SK-N-MC (cell line): ENCODE measurements around the gene HSPH1.
A peak's percentile ranks its signal among the peaks of the same experiment; 100 is the strongest.

Experiments
- DNase-seq: peaks from one replicate; pipeline ENCODE4 v3.0.0-alpha.2; 2011; ENCODE audit warnings: low read depth, low spot score
- H3K27ac ChIP-seq: fragments of 200-600 bp; sonication (generic); 2 replicates; pipeline ENCODE4 v1.5.1; 2016; ENCODE audit warnings: mixed run types
- H3K36me3 ChIP-seq: fragments of 200-600 bp; sonication (generic); 2 replicates; pipeline ENCODE4 v1.6.1; 2017; ENCODE audit warnings: antibody characterized with exemption, low read length, mixed read lengths; ENCODE audit not compliant: insufficient read depth
- H3K4me3 ChIP-seq: fragments of 200-600 bp; sonication (generic); 2 replicates; pipeline ENCODE4 v1.5.1; 2016
- H3K9ac ChIP-seq: fragments of 200-600 bp; sonication (generic); 2 replicates; pipeline ENCODE4 v1.8.0; 2017; ENCODE audit warnings: mixed run types, mixed read lengths; ENCODE audit not compliant: insufficient read length
- H3K9me3 ChIP-seq: fragments of 200-600 bp; sonication (generic); 2 replicates; pipeline ENCODE4 v1.6.1; 2017; ENCODE audit warnings: low read depth, mild to moderate bottlenecking, antibody characterized with exemption, low read length, moderate library complexity, mixed read lengths
- EZH2 ChIP-seq: fragments of 200-600 bp; sonication (generic); IDR thresholded peaks from one replicate; pipeline ENCODE4 v1.6.1; 2017; ENCODE audit warnings: antibody characterized with exemption
- FOXP2 ChIP-seq: optimal IDR thresholded peaks from 2 replicates; pipeline ENCODE3; 2011; ENCODE audit warnings: mild to moderate bottlenecking, moderate library complexity; ENCODE audit not compliant: insufficient read depth; ENCODE audit errors: extremely low read length, control extremely low read depth
- POLR2AphosphoS5 ChIP-seq: IDR thresholded peaks from 2 replicates; pipeline ENCODE4 v1.6.1; 2012; ENCODE audit warnings: mild to moderate bottlenecking, low read depth, low read length, borderline replicate concordance

The HSPH1 gene

DNA sequence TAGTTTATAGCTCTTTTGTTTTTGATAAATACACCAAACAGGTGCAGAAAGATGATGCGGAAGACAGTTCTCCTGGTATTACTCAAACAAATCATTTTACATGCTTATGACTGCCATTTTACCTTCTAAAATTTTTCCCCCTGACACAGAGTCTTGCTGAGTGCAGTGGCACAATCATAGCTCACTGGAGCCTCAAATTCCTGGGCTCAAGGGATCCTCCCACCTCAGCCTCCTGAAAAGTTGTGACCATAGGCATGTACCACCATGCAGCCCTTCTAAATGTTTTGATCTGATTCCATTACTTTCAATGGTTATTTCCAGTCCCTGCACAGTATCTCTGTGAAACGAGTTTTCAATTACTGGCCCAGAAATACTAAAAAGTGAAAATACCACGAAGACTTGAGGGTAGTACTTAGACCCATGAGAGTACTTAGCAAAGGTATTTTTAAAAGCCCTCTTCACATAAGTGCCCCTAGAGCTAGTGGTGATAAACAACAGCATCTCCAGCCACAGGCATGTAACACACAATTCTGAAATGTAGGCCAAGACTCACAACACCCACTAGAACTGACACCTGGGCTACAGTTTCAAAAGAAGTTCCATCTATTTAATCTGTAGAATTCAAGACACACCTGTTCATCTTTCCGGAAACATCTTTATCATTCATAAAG, 11.3 kb downstream of the HSPH1 start:
- H3K36me3 ChIP-seq = peaks cover 98% of the 10 kb centered on the region
- no peak for DNase-seq
- no peak for TF ChIP-seq EZH2
- TF ChIP-seq POLR2AphosphoS5 = no peak
- no peak for TF ChIP-seq FOXP2
- H3K27ac ChIP-seq = 0 out of 2 replicates have a peak overlapping the region, but pooled peaks have one; percentile 2
- H3K9me3 ChIP-seq = no peaks in the 10 kb centered on the region
- no peak overlapping the region for H3K4me3 ChIP-seq
- H3K9ac ChIP-seq = no peak overlapping the region

DNA sequence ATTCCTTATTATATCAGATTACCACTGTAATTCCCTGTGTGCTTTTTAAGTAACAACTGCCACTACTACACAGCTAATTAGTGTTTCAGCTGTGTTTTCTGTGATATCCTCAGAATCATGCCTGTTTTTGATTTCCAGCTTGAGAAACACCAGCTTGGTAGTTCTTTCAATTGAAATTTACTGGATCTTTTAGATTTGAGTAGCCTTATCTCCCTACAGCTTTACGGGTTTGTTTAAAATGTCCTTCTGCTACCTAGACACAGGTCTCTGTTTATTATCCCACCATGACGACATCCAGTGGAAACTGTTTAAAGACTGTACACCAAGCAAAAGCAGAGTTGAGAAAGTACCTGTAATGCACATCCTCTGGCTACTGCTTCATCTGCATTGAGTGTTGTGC, 12.1 kb downstream of the HSPH1 start:
- TF ChIP-seq POLR2AphosphoS5 (no peak), FOXP2 (no peak), EZH2 (no peak)
- DNase-seq = no peak
- H3K9ac ChIP-seq = no peak overlapping the region
- peaks cover 98% of the 10 kb centered on the region for H3K36me3 ChIP-seq
- no peak overlapping the region for H3K4me3 ChIP-seq
- no peak overlapping the region for H3K27ac ChIP-seq
- H3K9me3 ChIP-seq = no peaks in the 10 kb centered on the region

DNA sequence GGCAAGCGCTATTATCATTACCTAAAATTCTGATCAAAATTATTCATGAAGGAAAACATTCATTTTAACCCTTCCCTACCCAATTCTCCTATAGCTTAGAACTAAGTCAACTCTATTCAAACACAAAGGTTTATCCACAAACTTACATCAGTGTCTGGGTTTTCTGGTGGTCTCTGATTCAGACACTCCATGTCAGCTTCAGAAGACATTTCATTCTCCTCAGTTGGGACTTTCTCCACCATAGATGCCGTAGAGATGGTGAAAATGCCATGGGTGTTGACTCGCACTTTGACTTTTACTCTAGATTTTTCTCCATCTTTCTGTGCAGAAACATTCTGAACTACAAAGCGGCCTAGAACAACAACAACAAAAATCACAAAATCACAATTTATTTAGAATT, 16.3 kb downstream of the HSPH1 start:
- peaks cover 98% of the 10 kb centered on the region for H3K36me3 ChIP-seq
- no peak overlapping the region for H3K27ac ChIP-seq
- no peak for TF ChIP-seq EZH2
- TF ChIP-seq POLR2AphosphoS5 = no peak
- TF ChIP-seq FOXP2 = no peak
- no peak overlapping the region for H3K9ac ChIP-seq
- H3K9me3 ChIP-seq = no peaks in the 10 kb centered on the region
- no peak overlapping the region for H3K4me3 ChIP-seq
- DNase-seq = no peak

DNA sequence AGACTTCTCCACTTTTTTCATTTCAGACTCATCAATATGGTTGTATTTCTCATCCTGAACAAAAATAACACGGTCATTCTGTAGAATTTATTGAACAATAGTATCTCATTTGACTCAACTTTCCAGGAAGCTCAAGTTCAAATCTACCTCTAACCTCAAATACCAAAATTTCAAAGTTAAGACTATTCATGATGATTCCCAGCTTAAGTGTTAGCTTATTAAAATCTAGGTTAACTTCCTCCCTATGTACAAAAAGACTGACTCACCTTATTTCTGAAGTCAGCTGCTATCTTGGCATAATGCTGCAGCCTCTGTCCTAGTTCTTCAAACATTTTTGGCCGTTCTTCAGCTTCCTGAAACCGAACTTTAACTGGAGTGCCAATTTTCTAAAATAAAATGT, 23.2 kb downstream of the HSPH1 start:
- no peak overlapping the region for H3K9ac ChIP-seq
- no peak for TF ChIP-seq EZH2
- no peak for TF ChIP-seq FOXP2
- no peak for TF ChIP-seq POLR2AphosphoS5
- peaks cover 92% of the 10 kb centered on the region for H3K36me3 ChIP-seq
- H3K4me3 ChIP-seq = no peak overlapping the region
- DNase-seq = no peak
- no peaks in the 10 kb centered on the region for H3K9me3 ChIP-seq
- no peak overlapping the region for H3K27ac ChIP-seq

DNA sequence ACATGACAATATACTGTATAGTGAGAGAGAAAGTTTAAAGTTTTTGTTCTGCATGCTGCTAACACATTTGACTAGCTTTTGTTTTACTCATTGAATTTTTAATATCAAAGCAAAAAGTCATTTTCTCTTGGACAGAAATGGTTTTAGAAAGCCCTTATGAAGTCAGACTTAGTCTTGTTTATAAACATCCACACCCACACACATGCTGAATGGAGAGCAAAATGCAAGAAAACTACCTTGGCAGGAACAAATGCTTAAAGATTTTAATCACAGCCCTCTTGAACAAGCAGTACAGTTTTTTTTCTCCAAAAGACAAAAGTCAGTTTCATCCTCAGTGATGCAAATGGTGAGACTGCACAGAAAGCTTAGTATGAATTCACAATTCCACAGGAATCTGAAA, 25.0 kb downstream of the HSPH1 start:
- no peak overlapping the region for H3K27ac ChIP-seq
- peaks cover 74% of the 10 kb centered on the region for H3K36me3 ChIP-seq
- no peak for TF ChIP-seq FOXP2
- TF ChIP-seq EZH2 = no peak
- TF ChIP-seq POLR2AphosphoS5 = no peak
- no peak overlapping the region for H3K9ac ChIP-seq
- no peak overlapping the region for H3K4me3 ChIP-seq
- DNase-seq = no peak
- no peaks in the 10 kb centered on the region for H3K9me3 ChIP-seq

DNA sequence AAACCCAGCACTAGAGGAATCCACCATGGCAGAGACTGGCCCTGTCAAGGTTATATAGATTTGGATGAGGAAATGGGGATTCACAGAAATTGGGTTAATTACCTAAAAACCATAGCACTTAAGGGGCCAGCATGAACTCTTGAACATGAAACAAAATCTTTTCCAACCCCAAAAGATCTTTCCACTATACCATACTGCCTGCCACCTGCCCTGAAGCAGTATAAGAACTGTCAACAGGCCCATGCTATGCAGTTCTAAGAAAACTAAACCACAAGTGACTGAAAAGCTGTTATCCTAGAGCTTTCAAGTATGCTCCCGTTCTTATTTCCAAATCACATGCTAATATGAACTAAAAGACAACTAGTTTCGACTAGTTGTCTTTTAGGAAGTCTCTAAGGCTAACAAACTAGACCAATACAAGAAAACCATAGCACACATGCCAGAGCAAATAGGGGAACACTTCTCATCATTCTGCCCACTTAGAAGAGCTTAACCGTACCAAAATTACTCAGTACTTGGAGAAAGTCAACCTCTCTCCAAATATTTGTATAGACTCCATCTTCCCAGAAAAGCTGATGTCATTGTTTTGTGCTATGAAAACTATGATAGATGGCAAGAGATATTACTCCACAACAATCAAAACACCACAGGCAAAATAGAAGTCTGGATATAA, 27.5 kb downstream of the HSPH1 start:
- Histone ChIP-seq H3K4me3 (no peak overlapping the region), H3K27ac (no peak overlapping the region), H3K36me3 (peaks cover 48% of the 10 kb centered on the region), H3K9ac (no peak overlapping the region), H3K9me3 (no peaks in the 10 kb centered on the region)
- DNase-seq = no peak
- TF ChIP-seq POLR2AphosphoS5 = no peak
- no peak for TF ChIP-seq FOXP2
- TF ChIP-seq EZH2 = no peak

DNA sequence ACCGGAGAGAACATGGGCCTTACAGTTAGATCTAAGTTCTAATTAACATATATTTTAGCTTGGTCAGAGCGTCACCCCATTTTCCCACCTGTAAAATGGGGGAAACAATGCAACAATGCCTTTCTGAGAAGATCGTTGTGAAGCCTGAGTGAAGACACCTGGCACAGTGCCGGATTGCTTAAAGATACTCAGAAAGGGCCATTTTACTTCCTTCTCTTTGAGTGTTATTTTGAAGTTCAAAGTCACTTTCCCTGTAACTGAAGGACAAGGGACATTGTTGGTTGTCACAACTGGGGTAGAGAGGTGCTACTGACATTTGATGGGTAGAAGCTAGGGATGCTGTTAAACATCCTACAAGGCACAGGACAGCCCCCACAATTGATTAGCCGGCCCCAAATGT, 28.1 kb downstream of the HSPH1 start:
- H3K9ac ChIP-seq = no peak overlapping the region
- peaks cover 43% of the 10 kb centered on the region for H3K36me3 ChIP-seq
- no peak for DNase-seq
- H3K9me3 ChIP-seq = no peaks in the 10 kb centered on the region
- TF ChIP-seq FOXP2 (no peak), POLR2AphosphoS5 (no peak), EZH2 (no peak)
- no peak overlapping the region for H3K27ac ChIP-seq
- H3K4me3 ChIP-seq = no peak overlapping the region

DNA sequence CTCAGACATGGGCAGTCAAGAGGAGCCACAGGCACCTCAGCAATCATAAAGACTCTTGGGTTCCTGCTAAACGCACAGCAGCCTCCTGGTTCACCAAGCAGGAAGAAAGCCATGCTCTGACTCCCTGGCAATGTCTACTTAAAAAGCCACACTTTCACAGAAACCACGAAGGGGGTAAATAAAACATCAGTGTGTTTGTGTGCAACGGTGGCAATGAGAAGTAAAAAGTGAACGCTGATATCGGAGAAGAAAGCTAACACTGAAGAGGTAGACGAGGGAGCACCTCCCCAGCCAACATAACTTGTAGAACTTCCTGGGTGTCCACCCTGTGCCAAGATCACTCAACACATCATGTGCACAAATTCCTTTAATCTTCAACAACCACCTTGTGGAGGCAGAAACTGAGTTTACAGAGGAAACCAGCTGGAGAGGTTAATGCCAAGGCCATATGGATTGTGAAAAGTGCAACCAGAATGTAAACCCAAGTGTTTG, 30.2 kb downstream of the HSPH1 start:
- no peak overlapping the region for H3K9ac ChIP-seq
- H3K27ac ChIP-seq = no peak overlapping the region
- H3K4me3 ChIP-seq = no peak overlapping the region
- H3K9me3 ChIP-seq = no peaks in the 10 kb centered on the region
- no peak for TF ChIP-seq EZH2
- no peak for TF ChIP-seq FOXP2
- no peak for TF ChIP-seq POLR2AphosphoS5
- DNase-seq = no peak
- H3K36me3 ChIP-seq = peaks cover 22% of the 10 kb centered on the region

DNA sequence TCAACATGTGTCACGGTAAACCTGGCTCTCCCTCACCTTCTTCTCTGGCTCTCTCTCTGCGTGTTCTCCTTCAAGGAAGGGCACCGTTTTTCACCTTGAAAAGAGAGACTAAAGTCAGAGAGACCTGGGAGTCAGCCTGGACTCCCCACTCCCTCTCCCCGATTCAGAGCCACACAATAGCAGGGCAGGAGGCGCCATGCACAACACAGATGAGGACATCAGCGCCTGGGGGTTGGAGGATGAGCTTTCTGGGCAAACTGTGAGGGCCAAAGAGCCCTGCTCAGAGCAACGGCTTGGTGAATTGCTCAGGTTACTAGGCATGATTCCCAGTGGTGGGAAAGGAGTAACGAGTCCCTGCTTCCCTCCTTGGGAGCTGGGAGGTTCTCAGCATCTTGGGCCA, 32.3 kb downstream of the HSPH1 start:
- H3K27ac ChIP-seq = no peak overlapping the region
- no peak for TF ChIP-seq EZH2
- TF ChIP-seq POLR2AphosphoS5 = no peak
- TF ChIP-seq FOXP2 = no peak

More for the DNA sequence above, 32.3 kb downstream of the HSPH1 start:
- no peaks in the 10 kb centered on the region for H3K9me3 ChIP-seq
- H3K9ac ChIP-seq = no peak overlapping the region
- peaks cover 1% of the 10 kb centered on the region; the same call in 1 of the 2 replicates for H3K36me3 ChIP-seq
- no peak overlapping the region for H3K4me3 ChIP-seq
- DNase-seq = no peak
